HG03520 (cell line): ENCODE results near the gene OIT3.

Experiments
- ATAC-seq: cut with Tn5 transposase; IDR thresholded peaks from one replicate; pipeline ENCODE4 v1.9.1; 2021; ENCODE audit warnings: mild to moderate bottlenecking, moderate library complexity; ENCODE audit not compliant: unreplicated experiment

OIT3 gene

DNA sequence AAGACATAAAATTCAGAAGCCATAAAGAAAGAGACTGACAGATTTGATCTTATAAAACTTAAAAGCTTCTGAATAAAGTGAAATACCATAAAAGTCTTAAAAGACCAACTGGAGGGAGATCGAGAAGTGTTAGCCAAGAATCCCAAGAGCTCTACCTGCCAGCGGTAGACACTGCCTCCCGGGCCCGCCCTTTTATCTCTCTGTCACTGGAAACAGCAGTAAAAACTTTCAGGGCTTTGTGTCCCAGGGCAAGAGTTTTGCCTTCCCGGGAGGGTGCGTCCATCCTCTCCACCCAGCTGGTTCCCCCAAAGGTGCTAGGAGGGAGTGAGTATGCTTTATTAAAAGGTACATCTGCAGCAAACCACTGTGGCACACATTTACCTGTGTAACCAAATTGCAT, 55.2 kb downstream of the OIT3 start:
- ATAC-seq = no peak

DNA sequence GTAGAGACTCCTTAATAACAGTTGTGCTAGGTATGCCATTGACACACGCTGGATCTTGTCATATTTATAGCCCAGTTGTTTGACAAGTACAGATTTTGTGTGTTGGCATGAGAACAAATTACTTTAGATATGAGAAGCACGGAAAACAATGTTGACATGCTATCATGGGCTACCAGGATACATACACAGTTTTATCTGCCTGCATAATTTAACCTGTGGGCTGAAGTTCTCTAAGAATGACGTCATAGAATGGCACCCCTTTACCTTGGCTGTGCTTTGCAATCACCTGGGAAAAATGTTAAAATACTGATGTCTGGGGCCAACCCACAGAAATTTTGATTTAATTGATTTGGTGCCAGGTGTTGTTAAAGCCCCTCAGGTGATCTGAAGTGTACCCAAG, 58.2 kb downstream of the OIT3 start:
- no peak for ATAC-seq

DNA sequence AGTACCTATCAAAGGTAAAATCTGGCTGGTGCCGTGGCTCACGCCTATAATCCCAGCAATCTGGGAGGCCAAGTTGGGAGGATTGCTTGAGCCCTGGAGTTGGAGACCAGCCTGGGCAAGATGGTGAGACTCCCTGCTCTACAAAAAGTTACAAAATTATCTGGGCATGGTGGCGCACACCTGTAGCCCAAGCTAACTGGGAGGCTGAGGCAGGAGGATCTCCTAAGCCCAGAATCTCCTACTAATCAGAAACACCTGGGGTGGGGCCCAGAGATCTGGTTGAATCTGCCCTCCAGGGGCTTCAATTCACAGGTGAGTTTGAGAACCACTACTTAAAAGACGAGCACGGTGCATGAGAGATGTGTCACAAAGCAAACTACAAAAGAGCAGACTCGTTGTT, 58.6 kb downstream of the OIT3 start:
- no peak for ATAC-seq

DNA sequence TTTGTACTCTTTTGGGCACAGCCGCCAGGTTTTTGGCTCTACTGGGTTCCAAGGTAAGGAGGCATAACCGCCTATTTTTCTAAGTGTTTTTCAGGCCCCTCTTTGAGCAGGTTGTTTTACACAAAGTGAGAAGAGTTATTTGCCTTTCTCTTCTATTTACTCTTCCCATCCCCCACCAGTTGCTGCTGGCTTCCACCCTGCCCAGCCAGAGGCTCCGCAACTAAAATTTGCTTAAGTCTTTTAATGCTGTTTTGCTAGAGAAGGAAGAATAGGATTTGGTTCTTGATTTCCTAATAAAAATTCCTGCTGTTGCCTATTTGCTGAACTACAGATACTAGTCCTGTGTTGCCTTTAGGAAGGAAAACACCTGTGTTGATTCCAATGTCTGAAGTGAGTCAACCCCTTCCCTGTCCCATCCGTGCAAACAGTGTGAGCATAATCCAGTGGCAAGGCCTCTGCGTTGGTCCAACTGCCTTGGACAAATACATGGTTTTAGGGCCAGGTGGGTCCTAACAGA, 59.2 kb downstream of the OIT3 start:
- no peak for ATAC-seq

DNA sequence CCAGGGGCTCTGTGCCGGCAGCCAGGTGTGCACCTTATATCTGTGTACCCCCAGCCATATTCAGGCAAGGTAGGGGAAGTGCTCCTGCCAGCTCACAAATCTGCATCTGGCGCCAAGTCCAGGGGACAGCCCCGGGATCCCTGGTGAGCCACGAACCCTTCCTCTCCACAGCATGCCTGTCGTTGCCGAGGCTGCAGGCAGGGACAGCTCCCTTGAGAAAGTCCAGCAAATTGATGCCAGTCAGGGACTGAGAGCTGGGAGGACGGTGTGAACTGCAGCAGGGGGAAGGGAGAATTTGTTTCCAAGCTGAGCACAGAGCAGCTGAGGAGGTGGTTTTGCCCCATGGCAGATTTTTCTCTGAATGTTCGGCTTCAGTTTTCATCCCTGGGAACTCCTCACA, 60.1 kb downstream of the OIT3 start:
- no peak for ATAC-seq

DNA sequence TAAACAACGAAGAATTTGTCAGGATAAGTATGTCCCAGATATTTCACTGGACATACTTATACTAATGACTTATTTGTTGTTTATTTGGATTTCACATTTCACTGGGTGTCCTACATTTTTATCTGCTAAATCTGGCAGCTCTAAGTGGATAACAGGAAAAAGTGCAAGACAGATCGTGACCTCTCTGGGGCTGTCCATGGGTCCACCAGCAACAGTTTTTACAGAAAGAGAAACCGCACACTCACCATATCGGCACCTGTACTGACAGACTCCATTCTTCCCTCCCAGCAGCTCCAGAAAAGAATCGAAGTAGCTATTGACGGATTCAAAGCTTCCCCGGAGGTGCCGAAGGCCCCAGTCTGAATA, 60.7 kb downstream of the OIT3 start:
- no peak for ATAC-seq

DNA sequence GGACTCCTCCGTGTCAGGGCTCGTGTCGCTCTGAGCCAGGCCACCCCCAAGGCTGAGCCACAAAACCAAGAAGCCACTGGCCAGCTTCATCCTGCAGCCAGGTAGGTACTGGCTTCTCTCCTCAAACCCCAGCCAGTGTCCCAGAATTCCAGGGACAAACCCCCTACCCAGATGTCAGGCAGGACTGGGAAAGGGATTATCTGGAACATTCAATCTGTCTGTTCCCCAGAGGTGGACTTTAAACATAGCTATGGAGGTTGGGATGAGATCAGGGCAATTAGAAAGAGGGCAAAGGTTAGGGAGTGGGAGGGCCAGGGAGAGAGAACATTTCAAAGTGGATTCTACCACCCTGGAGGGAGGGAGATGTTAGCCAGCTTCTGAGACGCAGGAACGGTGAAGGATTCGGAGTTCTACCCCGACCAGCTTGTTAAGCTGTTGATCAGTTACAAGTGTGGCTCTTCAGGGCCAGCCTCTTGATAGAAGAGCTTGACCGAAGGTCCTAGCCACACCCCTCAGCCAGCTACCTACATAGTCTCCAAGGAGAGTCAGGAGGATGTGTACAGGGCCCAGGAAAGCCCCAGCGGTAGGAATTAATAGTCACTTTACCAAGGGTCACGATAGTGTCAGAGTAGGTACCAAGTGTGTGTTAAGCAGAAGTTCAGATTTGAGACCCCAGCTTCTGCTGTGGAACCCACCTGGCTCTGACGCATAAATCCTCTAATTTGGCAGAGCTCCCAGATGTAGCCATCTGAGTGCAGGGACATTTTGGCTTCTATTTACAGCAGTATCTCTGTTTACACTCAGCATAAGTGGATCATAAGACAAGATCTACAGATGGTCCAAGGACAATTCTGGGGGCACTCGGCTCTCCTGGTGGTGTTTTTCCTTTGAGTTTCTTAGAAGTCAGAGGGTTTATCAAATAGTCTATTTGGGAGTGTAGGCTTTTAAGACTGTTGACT, 61.3 kb downstream of the OIT3 start, which contains the start of gene PLA2G12B:
Gene PLA2G12B, minus strand, starts transcription at position 211 of the 959 bp plus-strand sequence. Its CDS starts 121 bp downstream, at position 90.
- no peak for ATAC-seq

DNA sequence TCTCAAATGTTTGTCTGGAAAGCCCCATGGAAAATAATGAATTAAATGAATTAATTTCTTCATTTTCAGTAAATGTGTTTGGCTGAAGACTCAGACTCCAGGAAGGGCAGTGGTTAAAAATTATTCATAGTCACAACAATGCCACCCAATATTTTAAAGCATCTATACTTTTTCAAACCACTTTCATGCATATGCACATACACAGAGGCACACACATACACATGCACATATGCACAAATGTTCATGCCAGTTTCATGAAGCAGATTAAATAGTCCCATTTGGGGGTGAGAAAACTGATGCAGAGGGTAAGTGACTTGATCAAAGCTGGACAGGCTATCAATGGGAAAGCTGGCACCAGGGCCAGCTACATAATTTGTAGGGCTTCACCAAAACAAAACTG, 62.5 kb downstream of the OIT3 start:
- no peak for ATAC-seq

DNA sequence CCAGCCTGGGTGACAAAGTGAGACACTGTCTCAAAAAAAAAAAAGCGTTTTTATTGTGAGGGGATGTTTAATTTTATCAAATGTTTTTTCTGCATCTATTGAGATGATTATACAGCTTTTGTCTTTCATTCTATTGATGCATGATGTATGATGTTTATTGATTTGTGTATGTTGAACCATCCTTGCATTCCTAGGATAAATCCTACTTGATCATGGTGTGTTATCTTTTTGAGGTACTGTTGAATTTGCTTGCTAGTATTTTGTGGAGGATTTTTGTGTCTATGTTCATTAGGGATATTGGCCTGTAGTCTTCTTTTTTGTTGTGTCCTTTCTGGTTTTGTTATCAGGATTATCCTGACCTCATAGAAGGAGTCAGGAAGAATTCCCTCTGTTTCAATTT, 83.3 kb downstream of the OIT3 start:
- no peak for ATAC-seq

DNA sequence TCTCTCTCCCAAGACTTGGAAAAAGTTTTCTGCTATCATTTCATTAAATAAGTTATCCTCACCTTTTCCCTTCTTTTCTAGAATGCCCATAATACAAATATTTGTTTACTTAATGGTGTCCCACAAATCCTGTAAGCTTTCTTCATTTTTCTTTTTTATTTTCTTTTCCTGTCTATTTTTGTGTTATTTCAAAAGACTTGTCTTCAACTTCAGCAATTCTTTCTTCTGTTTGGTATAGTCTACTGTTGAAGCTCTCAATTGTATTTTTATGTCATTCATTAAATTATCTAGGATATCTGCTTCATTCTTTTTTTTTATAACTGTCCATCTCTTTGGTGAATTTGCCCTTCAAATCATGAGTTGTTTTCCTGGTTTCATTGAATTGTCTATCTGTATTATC, 86.2 kb downstream of the OIT3 start:
- ATAC-seq = no peak

DNA sequence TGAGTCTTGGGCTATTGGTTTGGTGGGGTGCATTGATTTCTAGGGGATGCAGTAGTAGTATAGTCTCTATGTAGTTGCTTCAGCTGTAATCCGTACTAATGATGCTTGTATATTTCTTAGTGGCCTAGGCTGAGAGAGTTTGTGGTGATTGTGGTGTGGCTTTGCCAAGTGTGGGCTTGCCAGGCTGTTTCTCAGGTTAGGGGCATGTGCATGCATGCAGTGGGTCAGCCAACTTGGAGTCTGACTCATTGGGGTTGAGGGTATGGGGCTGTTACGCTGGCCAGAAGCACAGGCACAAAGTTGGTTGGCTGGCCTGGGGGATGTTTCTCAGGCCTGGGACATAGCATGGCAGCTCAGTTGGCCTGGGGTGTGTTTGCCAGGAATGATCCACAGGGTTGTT, 86.8 kb downstream of the OIT3 start:
- no peak for ATAC-seq

DNA sequence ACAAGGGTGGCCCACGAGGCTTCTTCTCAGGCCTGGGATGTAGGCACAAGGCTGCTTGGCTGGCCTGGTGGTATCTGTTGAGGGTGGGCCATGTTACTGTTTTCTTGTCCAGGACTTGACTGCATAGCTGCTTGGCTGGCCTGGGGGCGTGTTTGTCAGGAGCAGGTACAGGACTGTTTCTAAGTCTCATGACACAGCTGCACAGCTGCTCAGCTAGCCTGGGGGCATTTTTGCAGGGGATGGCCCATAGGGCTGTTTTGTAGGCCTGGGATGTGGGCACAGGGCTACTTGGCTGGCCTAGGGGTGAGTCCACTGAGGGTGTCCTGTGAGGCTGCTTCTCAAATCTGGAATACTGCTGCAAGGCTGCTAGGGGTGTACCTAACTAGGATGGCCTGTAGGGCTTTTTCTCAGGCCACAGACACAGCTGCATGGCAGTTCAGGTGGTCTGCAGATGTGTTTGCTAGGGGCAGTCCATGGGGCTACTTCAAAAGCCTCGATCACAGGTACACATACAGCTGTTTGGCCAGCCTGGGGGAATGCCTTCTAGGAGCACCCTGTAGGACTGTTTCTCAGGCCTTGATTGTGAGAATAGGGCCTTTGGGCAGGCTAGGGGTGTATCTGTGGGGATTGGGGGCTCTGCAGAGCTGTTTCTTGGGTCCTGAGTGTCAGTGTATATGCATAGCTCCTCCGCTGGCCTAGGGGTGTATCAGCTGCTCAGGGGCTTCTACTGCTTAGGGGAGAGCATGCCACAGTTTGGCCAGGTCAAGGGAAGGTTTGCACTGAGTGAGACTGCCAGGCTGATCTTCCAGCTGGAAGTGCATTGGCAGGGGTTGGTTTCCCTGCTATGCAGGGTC, 87.7 kb downstream of the OIT3 start:
- ATAC-seq = no peak

DNA sequence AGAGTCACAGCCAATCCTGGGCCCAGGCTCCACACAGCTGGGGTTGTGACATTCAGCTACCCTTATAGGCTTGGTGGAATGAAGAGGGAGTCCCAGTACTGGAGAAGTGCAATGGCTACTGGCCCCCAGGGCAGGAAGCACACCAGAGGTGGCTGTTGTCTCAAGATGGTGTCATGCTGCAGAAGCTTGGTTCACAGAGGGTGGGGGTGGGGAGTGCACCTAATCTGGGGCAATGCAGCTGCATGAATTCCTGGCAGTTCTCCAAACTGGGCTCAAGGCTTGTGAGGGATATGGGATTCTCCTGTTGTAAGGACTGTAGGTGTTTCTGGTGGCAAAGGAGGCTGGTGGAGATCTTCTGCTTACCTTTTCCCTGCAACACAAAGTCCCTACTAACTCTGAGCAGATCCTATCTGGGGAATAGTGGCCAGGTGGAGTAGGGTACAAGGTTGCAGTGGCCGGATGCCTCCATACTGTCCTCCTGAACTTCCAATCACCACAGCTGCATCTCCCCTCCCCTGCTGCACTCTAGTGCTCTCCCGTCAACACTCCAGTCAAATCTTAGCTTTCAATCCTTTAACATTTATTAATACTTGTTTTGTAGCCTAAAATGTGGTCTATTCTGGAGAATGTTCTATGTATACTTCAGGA, 88.5 kb downstream of the OIT3 start:
- no peak for ATAC-seq
